NCI-H82 treated with DMSO at 0.1 percent for 48 hours (cell line): Measurements from ENCODE around the gene CIRBP.

Source experiments
- DNase-seq: peaks from one replicate; lab custom pipeline; 2025; ENCODE audit not compliant: unreplicated experiment; lab: John Stamatoyannopoulos, UW

The CIRBP gene

DNA sequence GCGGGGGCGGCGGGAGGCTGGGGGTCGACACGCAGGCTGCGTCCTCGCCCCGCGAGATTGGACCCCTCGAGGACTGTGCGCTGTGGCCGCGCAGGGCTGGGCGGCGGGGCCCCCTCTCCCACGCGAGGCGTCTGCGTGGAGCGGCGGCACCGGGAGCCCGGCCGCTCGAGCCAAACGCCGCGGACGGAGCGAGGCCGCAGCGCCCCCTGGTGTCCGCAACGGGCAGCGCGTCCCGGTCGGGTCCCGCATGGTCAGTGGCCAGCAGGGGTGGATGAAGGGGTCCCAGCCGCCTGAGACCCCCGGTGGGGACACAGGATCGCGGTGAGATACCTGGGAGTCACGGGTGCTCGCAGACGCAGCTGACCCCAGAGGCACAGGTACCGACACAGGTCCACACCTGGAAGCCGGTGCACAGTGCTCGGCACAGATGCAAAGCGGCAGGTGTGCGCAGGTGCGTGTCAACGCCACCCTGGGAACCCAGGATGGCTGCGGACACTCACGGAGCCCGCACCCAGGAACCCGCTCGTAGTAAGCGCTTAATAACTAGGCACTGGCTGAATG lies 2.1 kb upstream of the CIRBP start:
- DNase-seq: no peak

- no peak for DNase-seq
Observed at GRCh38 chr19:1267477-1268225, 1.5 kb upstream of the CIRBP start.

DNA sequence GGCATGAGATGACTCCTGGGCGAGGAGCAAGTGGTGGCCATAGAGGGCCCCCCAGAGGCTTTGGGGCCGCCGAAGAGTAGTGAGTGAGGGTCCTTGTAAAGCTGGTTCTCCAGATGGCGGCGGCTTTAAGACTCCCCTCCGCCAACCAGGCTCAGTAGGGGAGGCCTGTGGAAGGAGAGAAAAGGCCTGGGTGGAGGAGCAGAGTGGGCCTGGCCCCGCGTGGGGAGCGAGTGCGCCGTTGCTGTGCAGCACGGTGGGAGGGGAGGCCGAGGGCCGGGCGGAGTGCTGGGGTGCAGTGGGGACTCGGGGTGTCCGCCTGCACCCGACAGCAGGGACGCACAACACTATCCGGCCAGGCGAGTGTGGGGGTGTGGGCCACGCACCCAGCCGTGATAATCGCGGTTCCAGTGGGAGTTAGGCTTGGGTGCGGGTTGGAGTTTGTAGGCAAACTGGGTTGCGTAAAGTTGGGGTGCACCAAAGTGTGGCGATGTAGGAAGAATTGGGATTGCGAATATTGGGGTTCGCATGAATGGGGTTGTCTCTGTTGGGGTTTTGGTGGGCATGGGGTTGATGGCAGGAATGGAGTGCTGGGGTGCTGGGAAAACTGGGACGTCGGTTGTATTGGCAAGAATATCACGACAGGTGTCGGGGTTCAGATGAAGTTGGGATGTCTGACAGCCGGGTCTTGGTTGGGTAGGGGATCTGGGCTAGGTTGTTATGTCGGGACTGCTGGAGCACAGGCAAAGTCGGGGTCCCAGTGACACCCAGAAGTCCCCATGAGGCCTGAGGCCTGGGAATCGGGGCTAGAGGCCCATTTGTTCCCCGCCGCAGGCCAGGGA lies 687 bp upstream of the CIRBP start:
- DNase-seq: no peak

GRCh38 chr19:1269478-1270212 lies 513 bp downstream of the CIRBP start:
- DNase-seq: peak; percentile 31

DNA sequence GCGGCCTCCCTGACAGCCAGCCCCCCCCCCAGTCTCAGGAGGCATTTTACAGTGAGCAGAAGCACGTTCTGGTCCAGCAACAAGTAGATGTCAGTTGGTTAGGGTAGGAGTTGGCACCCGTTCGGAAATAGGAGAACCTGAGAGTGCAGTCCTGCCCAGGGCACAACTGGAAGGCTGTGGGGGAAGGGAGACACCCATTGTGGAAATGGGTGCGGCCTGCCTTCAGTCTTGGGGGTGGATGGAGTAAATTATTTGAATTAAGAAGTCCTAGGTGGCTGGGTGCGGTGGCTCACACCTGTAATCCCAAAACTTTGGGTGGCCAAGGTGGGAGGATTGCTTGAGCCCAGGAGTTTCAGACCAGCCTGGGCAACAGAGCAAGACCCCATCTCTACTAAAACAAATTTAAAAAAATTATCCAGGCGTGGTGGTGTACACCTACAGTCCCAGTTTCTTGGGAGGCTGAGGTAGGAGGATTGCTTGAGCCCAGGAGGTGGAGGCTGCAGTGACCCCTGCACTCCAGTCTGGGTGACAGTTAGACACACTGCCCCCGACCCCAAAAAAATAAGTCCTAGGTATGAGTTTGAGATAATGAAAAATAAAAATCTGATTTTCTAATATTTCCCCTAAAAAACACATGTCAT lies 1.2 kb downstream of the CIRBP start:
- no peak for DNase-seq

GRCh38 chr19:1270854-1271527 lies 1.9 kb downstream of the CIRBP start:
- no peak for DNase-seq

GRCh38 chr19:1271528-1272422 lies 2.6 kb downstream of the CIRBP start:
- DNase-seq: no peak

DNA sequence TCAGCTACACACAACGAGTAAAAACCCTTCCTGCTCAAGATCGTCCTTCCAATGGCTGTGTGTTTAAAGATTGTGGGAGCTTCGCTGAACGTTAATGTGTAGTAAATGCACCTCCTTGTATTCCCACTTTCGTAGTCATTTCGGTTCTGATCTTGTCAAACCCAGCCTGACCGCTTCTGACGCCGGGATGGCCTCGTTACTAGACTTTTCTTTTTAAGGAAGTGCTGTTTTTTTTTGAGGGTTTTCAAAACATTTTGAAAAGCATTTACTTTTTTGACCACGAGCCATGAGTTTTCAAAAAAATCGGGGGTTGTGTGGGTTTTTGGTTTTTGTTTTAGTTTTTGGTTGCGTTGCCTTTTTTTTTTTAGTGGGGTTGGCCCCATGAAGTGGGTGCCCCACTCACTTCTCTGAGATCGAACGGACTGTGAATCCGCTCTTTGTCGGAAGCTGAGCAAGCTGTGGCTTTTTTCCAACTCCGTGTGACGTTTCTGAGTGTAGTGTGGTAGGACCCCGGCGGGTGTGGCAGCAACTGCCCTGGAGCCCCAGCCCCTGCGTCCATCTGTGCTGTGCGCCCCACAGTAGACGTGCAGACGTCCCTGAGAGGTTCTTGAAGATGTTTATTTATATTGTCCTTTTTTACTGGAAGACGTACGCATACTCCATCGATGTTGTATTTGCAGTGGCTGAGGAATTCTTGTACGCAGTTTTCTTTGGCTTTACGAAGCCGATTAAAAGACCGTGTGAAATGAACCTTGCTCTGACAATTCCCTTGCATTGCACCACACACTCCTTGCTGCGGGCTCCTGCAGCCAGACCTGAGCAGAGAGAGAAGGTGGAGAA lies 3.5 kb downstream of the CIRBP start:
- DNase-seq: no peak

GRCh38 chr19:1273263-1274041 lies 4.3 kb downstream of the CIRBP start:
- no peak for DNase-seq

DNA sequence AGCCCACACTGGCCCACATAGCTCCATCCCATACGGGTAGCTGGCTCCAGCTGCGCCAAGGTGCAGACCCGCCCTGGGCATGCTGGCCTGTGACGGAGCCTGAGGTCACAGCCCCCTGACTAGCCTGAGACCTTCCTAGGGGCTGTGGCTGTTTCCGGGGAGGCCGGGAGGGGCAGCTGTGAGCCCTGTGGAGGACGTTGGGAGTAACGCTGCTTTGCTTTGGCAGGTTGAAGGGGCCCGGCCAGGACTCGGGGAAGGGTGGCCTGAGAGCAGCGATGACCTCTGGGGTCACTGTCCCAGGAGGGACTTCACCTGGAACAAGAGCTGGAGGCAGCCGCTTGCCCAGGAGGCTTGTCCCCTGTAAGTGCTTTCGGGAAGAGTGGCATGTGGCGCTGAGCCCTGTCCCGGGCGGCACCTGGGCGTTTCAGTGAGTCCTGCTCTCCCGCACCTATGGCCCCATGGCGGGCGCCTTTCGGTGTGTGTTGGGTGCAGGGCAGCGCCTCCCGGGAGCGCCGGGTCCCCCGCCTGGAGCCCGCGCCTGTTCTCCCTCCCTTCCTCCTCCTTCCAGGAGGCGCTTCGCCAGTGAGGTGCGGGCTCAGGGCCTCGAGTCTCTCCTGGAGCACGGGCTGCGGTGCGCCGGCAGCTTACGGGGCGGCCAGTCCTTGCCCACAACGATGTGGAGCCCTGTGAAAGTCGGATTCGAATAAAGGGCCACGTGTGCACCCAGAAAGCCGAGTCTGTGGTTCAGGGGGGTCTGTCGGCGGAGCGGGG lies 5.1 kb downstream of the CIRBP start:
- no peak for DNase-seq

GRCh38 chr19:1274852-1275259 lies 5.7 kb downstream of the CIRBP start:
- DNase-seq: no peak

- peak; percentile 57 for DNase-seq
Observed at GRCh38 chr19:1275260-1275975, 6.3 kb downstream of the CIRBP start, which contains the start of gene FAM174C. FAM174C (plus strand) TSS chr19:1275530; CDS start chr19:1275550, 20 bp downstream.

- no peak for DNase-seq
Observed at GRCh38 chr19:1275976-1276627, 7.0 kb downstream of the CIRBP start.

DNA sequence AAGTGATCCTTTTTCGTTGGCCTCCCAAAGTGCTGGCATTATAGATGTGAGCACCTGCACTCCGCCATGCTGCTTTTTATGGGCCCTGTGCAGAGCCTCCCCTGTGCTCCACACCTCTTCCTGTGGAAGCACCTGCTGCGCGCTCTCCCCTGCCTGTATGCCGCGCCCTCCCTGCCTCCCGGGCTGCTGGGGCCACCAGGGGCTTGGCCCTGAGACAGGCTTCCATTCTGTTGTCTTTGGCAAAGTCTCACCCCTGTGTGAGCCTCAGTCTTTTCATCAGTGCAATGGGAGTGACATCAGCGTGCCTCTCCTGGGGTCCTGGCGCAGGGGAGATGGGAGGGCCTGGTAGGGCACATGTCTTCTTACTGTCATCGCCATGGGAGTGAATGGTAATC lies 7.5 kb downstream of the CIRBP start:
- no peak for DNase-seq

- DNase-seq: no peak
Observed at GRCh38 chr19:1277061-1277460, 7.9 kb downstream of the CIRBP start.

GRCh38 chr19:1278074-1278473 lies 8.9 kb downstream of the CIRBP start:
- DNase-seq: no peak
